GM12878 (cell line): ENCODE results near the gene PPP1R10.

Experiments
- ASH2L ChIP-seq: fragments of 300-600, 200-600 bp; sonication (generic); IDR thresholded peaks from 2 replicates; pipeline ENCODE4 v1.6.1; 2017; ENCODE audit warnings: low read depth, mild to moderate bottlenecking, borderline replicate concordance
- BRCA1 ChIP-seq: IDR thresholded peaks from 2 replicates; pipeline ENCODE4 v1.6.1; 2011; ENCODE audit warnings: low read depth, low read length, improper control_type of control experiment
- CEBPB ChIP-seq, 2 experiments: fragments of 150-350 bp in 1 of 2; IDR thresholded peaks; 2 replicates each; pipeline ENCODE4 v1.6.1; 2012 to 2014; ENCODE audit warnings: low read depth in 2 of 2, low read length in 2 of 2, borderline replicate concordance in 1 of 2, inconsistent platforms in 1 of 2
- KDM1A ChIP-seq: fragments of 200-600 bp; sonication (generic); IDR thresholded peaks from 2 replicates; pipeline ENCODE4 v1.6.1; 2016; ENCODE audit warnings: borderline replicate concordance
- MYC ChIP-seq: IDR thresholded peaks from 2 replicates; pipeline ENCODE4 v1.6.1; 2011; ENCODE audit warnings: mild to moderate bottlenecking, low read length, moderate library complexity, inconsistent platforms; ENCODE audit not compliant: insufficient read depth, insufficient replicate concordance, insufficient read length, severe bottlenecking
- POLR2A ChIP-seq: IDR thresholded peaks from 2 replicates; pipeline ENCODE4 v1.6.1; 2011; ENCODE audit warnings: low read depth, mild to moderate bottlenecking, low read length
- RAD21 ChIP-seq: IDR thresholded peaks from 2 replicates; pipeline ENCODE4 v1.6.1; 2011; ENCODE audit warnings: mild to moderate bottlenecking, low read depth, low read length, moderate library complexity; ENCODE audit not compliant: insufficient read depth
- TF ChIP-seq, protein P1 (sequence below), 3 experiments: IDR thresholded peaks in 2 of 3; conservative IDR thresholded peaks in 1 of 3; 2 replicates each; pipeline ENCODE4 v1.5.1; 2011; ENCODE audit warnings: low read depth in 3 of 3, low read length in 3 of 3, mild to moderate bottlenecking in 3 of 3, control low read depth in 2 of 3, moderate library complexity in 2 of 3, inconsistent platforms in 1 of 3, mixed read lengths in 1 of 3; ENCODE audit not compliant: control insufficient read depth in 2 of 3, insufficient read depth in 1 of 3; ENCODE audit errors: extremely low read depth in 1 of 3

DNA sequence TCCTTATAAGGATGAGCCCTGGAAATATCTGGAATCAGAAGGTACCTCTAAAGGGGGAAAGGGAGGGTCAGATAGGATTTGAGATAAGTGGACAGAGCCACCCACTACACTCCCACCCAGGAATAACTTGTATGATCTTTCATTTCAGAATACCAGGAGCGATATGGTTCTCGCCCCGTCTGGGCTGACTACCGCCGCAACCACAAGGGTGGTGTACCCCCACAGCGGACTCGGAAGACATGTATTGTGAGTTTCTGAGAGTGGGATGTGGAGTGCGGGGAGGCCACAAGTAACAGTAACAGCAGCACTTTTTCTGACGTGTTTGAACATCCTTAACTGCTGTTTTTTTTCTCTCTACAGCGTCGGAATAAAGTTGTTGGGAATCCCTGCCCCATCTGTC, 2.5 kb upstream of the PPP1R10 start:
- TF ChIP-seq, protein P1, sequence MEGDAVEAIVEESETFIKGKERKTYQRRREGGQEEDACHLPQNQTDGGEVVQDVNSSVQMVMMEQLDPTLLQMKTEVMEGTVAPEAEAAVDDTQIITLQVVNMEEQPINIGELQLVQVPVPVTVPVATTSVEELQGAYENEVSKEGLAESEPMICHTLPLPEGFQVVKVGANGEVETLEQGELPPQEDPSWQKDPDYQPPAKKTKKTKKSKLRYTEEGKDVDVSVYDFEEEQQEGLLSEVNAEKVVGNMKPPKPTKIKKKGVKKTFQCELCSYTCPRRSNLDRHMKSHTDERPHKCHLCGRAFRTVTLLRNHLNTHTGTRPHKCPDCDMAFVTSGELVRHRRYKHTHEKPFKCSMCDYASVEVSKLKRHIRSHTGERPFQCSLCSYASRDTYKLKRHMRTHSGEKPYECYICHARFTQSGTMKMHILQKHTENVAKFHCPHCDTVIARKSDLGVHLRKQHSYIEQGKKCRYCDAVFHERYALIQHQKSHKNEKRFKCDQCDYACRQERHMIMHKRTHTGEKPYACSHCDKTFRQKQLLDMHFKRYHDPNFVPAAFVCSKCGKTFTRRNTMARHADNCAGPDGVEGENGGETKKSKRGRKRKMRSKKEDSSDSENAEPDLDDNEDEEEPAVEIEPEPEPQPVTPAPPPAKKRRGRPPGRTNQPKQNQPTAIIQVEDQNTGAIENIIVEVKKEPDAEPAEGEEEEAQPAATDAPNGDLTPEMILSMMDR (IDR thresholded peaks at IDR 0.05 in 2 of 3, conservative IDR thresholded peaks at IDR 0.05 in 1 of 3; ENCODE audit: control insufficient read depth in 2 of 3, extremely low read depth in 1 of 3, insufficient read depth in 1 of 3, low read depth in 3 of 3, low read length in 3 of 3): no peak
- TF ChIP-seq KDM1A (no peak), CEBPB (IDR thresholded peaks at IDR 0.05; ENCODE audit: borderline replicate concordance in 1 of 2, low read depth in 2 of 2, low read length in 2 of 2) (no peak), BRCA1 (no peak), ASH2L (no peak), POLR2A (no peak), RAD21 (no peak), MYC (no peak)
